Thoracic aorta (tissue), 2 donors: ENCODE results near the gene STK36. TPM values are rescaled to one million over a fixed set of nuclear protein-coding genes. Genes with fewer than 3 reads are reported as not detected.

Experiments used
- ATAC-seq: fragments of 150-250 bp; one replicate; pipeline ENCODE4 v1.8.0; 2017; ENCODE audit warnings: low read depth; ENCODE audit not compliant: insufficient number of reproducible peaks, low FRiP score
- DNase-seq: peaks from one replicate; pipeline ENCODE4 v3.0.0-alpha.2; 2020; ENCODE audit warnings: low spot score
- H3K27ac ChIP-seq, 2 donors: fragments of 200-600 bp; sonication (generic); 1 replicate in 1 of 2; 2 replicates in 1 of 2; pipeline ENCODE4 v1.5.1; 2016; ENCODE audit warnings: mild to moderate bottlenecking in 2 of 2, moderate library complexity in 2 of 2
- H3K27me3 ChIP-seq: fragments of 200-600 bp; sonication (generic); replicated peaks from 2 replicates; pipeline ENCODE4 v1.6.0; 2016; ENCODE audit warnings: mild to moderate bottlenecking; ENCODE audit not compliant: insufficient read depth
- H3K36me3 ChIP-seq: fragments of 200-600 bp; sonication (generic); one replicate; pipeline ENCODE4 v1.5.1; 2016
- H3K4me1 ChIP-seq, 2 donors: fragments of 200-600 bp; sonication (generic); 1 replicate in 1 of 2; 2 replicates in 1 of 2; pipeline versions ENCODE4 v1.5.1 to v1.6.0; 2016; ENCODE audit warnings: low read depth in 2 of 2, mild to moderate bottlenecking in 1 of 2; ENCODE audit not compliant: control insufficient read depth in 1 of 2
- H3K4me3 ChIP-seq: fragments of 200-600 bp; sonication (generic); 2 replicates; pipeline ENCODE4 v1.5.1; 2016; ENCODE audit warnings: mild to moderate bottlenecking
- H3K9me3 ChIP-seq: fragments of 200-600 bp; sonication (generic); 2 replicates; pipeline ENCODE4 v1.5.1; 2016
- total RNA-seq, 2 donors: library from RNA; depleted of rRNA; stranded (reverse); fragments of >200 nt; gene quantifications; one replicate each; pipeline versions ENCODE4 v1.1.0 to v1.2.3, GENCODE V29; 2016
- TF ChIP-seq, protein P1 (sequence below): fragments of 200-600 bp; sonication (generic); IDR thresholded peaks from one replicate; pipeline ENCODE4 v1.5.1; 2019; ENCODE audit warnings: antibody characterized with exemption

STK36 gene
- total RNA-seq, 2 donors from 2014 or later, result 26.0 to 55.4 TPM

- no peaks in the 10 kb centered on the region for H3K27me3 ChIP-seq
- H3K9me3 ChIP-seq, result no peaks in the 10 kb centered on the region
- H3K27ac ChIP-seq, result no peak overlapping the region
- DNase-seq (no peak), ATAC-seq (no peak)
- H3K4me1 ChIP-seq, result peaks cover 3 to 8% of the 10 kb centered on the region in 2 donors
- TF ChIP-seq, protein P1, sequence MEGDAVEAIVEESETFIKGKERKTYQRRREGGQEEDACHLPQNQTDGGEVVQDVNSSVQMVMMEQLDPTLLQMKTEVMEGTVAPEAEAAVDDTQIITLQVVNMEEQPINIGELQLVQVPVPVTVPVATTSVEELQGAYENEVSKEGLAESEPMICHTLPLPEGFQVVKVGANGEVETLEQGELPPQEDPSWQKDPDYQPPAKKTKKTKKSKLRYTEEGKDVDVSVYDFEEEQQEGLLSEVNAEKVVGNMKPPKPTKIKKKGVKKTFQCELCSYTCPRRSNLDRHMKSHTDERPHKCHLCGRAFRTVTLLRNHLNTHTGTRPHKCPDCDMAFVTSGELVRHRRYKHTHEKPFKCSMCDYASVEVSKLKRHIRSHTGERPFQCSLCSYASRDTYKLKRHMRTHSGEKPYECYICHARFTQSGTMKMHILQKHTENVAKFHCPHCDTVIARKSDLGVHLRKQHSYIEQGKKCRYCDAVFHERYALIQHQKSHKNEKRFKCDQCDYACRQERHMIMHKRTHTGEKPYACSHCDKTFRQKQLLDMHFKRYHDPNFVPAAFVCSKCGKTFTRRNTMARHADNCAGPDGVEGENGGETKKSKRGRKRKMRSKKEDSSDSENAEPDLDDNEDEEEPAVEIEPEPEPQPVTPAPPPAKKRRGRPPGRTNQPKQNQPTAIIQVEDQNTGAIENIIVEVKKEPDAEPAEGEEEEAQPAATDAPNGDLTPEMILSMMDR, result no peak
- H3K4me3 ChIP-seq, result no peak overlapping the region
- no peaks in the 10 kb centered on the region for H3K36me3 ChIP-seq
Measured at GRCh38 chr2:218717262-218717661, 45.4 kb downstream of the STK36 start.

GRCh38 chr2:218718058-218718457 is 46.2 kb downstream of the STK36 start:
- Histone ChIP-seq H3K36me3 (no peaks in the 10 kb centered on the region), H3K27ac (no peak overlapping the region), H3K4me3 (no peak overlapping the region), H3K9me3 (no peaks in the 10 kb centered on the region), H3K4me1 (peaks cover 3 to 4% of the 10 kb centered on the region in 2 donors), H3K27me3 (no peaks in the 10 kb centered on the region)
- DNase-seq, result no peak
- no peak for ATAC-seq
- TF ChIP-seq, protein P1, result no peak

GRCh38 chr2:218719457-218719856 is 47.6 kb downstream of the STK36 start:
- Histone ChIP-seq H3K9me3 (no peaks in the 10 kb centered on the region), H3K27me3 (no peaks in the 10 kb centered on the region), H3K4me1 (peaks cover 3 to 4% of the 10 kb centered on the region in 2 donors), H3K4me3 (no peak overlapping the region), H3K36me3 (no peaks in the 10 kb centered on the region), H3K27ac (no peak overlapping the region)
- ATAC-seq, result no peak
- DNase-seq, result no peak
- TF ChIP-seq, protein P1, result no peak

DNA sequence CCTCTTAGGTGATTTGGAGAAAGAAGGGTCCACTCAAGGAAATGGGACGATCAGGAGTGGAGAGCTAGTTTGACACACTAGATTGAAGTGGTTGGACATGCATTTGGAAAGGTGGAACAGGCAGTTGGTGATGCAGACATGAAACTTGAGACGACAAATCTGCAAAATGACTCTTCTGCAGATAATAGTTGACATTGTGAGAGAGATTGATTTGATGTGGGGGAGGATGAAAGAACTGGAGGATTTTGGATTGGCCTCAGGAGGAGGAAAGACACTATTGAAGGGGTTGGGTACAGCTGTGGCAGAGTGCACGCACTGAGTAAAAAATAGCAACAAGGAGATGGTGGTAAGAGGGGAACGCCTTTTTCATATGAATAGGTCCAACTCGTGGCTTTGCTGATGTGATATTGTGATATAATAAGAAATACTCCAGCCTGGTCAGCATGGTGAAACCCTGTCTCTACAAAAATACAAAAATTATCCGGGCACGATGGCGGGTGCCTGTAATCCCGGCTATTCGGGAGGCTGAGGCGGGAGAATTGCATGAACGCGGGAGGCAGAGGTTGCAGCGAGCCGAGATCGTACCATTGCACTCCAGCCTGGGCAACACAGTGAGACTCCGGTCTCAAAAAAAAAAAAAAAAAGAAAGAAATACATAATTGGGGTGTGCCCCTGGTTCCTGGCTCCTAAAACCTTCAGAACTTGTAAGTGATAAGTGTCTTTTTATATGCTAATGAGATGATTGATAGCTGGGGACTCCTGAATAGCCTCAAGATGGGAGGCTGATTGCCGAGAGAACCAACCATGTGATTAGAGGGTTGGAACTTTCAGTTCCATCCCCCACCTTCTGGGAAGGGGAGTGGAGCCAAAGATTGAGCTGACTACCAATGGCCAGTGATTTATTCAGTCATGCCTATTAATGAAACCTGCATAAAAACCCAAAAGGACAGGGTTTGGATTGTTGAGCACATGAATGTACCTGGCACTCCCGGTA is 48.5 kb downstream of the STK36 start:
- TF ChIP-seq, protein P1, result no peak
- no peaks in the 10 kb centered on the region for H3K36me3 ChIP-seq
- no peak for ATAC-seq
- H3K4me1 ChIP-seq, result peaks cover 3 to 4% of the 10 kb centered on the region in 2 donors
- no peak for DNase-seq
- peaks cover under 1% of the 10 kb centered on the region for H3K9me3 ChIP-seq
- H3K27me3 ChIP-seq, result no peaks in the 10 kb centered on the region
- no peak overlapping the region for H3K4me3 ChIP-seq
- no peak overlapping the region for H3K27ac ChIP-seq

- H3K9me3 ChIP-seq, result peaks cover 12% of the 10 kb centered on the region
- peaks cover 3 to 4% of the 10 kb centered on the region in 2 donors for H3K4me1 ChIP-seq
- no peaks in the 10 kb centered on the region for H3K36me3 ChIP-seq
- no peaks in the 10 kb centered on the region for H3K27me3 ChIP-seq
- TF ChIP-seq, protein P1, result no peak
- DNase-seq (no peak), ATAC-seq (no peak)
- H3K27ac ChIP-seq, result no peak overlapping the region
- H3K4me3 ChIP-seq, result no peak overlapping the region
Measured at GRCh38 chr2:218721488-218721887, 49.6 kb downstream of the STK36 start.
